ENCODE measurements around the gene CFAP73. TPM values are rescaled to one million over a fixed set of nuclear protein-coding genes. Genes with fewer than 3 reads are reported as not detected.

Gene CFAP73
- total RNA-seq, 2 experiments from 2014 or later, result 1.7 to 1.9 TPM

- Mint-ChIP-seq H3K36me3 (ENCODE audit: low read depth) (no peaks in the 10 kb centered on the region), H3K27me3 (no peaks in the 10 kb centered on the region), H3K9me3 (no peaks in the 10 kb centered on the region), H3K27ac (peak overlapping the region; percentile 68), H3K4me1 (ENCODE audit: low read depth) (peaks cover 18% of the 10 kb centered on the region), H3K4me3 (peak overlapping the region; percentile 66)
- intact Hi-C loops (cut with micrococcal nuclease), result no loop called here
- ATAC-seq (no peak), DNase-seq (no peak)
- TF ChIP-seq CTCF (IDR thresholded peaks at IDR 0.05), result no peak
- CTCF ChIA-PET, result interaction anchor here (0.8 to 3.8 kb wide), 13 partner anchors 10 to 87 kb away, joined by 3 to 21 read pairs (median 5); no protein-coding TSS in a partner anchor
- POLR2A ChIA-PET, result interaction anchor here (0.9 to 2.8 kb wide), 4 partner anchors 11 to 87 kb away, joined by 3 to 12 read pairs (median 4); partner anchors contain the start of genes DTX1 and TPCN1
These were observed 15.0 kb upstream of the CFAP73 start for GRCh38 chr12:113134521-113134951.

- ChIA-PET CTCF (interaction anchor here (1.0 to 3.8 kb wide), 10 partner anchors 9 to 142 kb away, joined by 3 to 21 read pairs (median 4); no protein-coding TSS in a partner anchor), POLR2A (interaction anchor here (0.9 to 2.8 kb wide), 3 partner anchors 10 to 78 kb away, joined by 3 to 12 read pairs (median 4); partner anchors contain the start of gene DTX1)
- peak within 1 kb of the TSS; percentile 66 for H3K4me3 Mint-ChIP-seq
- DNase-seq (peak; percentile 95), ATAC-seq (peak; percentile 91)
- no peaks in the 10 kb centered on the region for H3K36me3 Mint-ChIP-seq (ENCODE audit: low read depth)
- no peaks in the 10 kb centered on the region for H3K9me3 Mint-ChIP-seq
- peaks cover 18% of the 10 kb centered on the region for H3K4me1 Mint-ChIP-seq (ENCODE audit: low read depth)
- intact Hi-C loops (cut with micrococcal nuclease), result no loop called here
- no peaks in the 10 kb centered on the region for H3K27me3 Mint-ChIP-seq
- TF ChIP-seq CTCF (IDR thresholded peaks at IDR 0.05), result peak; percentile 88
- H3K27ac Mint-ChIP-seq, result peak within 1 kb of the TSS; percentile 86
These were observed 14.1 kb upstream of the CFAP73 start, which contains the start of gene RASAL1 for GRCh38 chr12:113135178-113136127. RASAL1 (minus strand) TSS chr12:113135761; CDS start chr12:113135462, 299 bp downstream.

GRCh38 chr12:113136128-113136989 is 13.2 kb upstream of the CFAP73 start:
- DNase-seq (peak; percentile 93), ATAC-seq (peak; percentile 79)
- TF ChIP-seq CTCF (IDR thresholded peaks at IDR 0.05), result no peak
- ChIA-PET POLR2A (interaction anchor here (1.6 to 2.8 kb wide), 2 partner anchors 16 to 37 kb away, joined by 3 to 12 read pairs; no protein-coding TSS in a partner anchor), CTCF (interaction anchor here (0.9 to 3.8 kb wide), 8 partner anchors 15 to 143 kb away, joined by 3 to 21 read pairs (median 4); no protein-coding TSS in a partner anchor)
- Mint-ChIP-seq H3K27me3 (no peaks in the 10 kb centered on the region), H3K36me3 (ENCODE audit: low read depth) (no peaks in the 10 kb centered on the region), H3K9me3 (no peaks in the 10 kb centered on the region), H3K4me1 (ENCODE audit: low read depth) (peaks cover 15% of the 10 kb centered on the region), H3K4me3 (peak overlapping the region; percentile 66), H3K27ac (peak overlapping the region; percentile 86)
- intact Hi-C loops (cut with micrococcal nuclease), result no loop called here

DNA sequence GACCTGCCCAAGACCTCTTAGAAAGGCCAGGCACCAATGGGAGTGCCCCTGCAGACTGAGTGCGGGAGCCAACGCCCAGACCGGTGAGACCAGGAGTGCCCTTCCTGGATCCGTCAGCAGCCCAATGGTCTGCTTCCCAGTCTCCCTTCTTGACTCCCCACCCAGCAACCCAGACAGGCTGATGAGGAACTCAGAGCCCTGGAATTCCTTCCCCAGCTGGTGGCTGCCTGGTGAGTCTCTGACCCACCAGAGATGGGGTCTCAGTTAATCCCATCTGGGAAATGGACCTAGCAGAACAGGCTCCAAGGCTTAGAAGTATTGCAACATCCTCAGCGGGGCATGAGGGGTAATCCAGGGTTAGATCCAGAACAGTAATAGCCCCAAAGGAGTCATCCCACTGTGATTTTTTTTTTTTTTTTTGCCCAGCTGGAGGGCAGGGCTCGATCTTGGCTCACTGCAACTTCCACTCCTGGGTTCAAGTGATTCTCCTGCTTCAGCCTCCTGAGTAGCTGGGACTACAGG is 12.5 kb upstream of the CFAP73 start:
- H3K4me3 Mint-ChIP-seq, result no peak overlapping the region
- DNase-seq (no peak), ATAC-seq (no peak)
- peak overlapping the region; percentile 86 for H3K27ac Mint-ChIP-seq
- peaks cover 20% of the 10 kb centered on the region for H3K4me1 Mint-ChIP-seq (ENCODE audit: low read depth)
- no peaks in the 10 kb centered on the region for H3K36me3 Mint-ChIP-seq (ENCODE audit: low read depth)
- ChIA-PET CTCF (interaction anchor here (0.9 to 3.8 kb wide), 5 partner anchors 14 to 88 kb away, joined by 3 to 16 read pairs (median 6); no protein-coding TSS in a partner anchor), POLR2A (interaction anchor here (1.6 kb wide), 1 partner anchor 38 kb away, joined by 3 read pairs; no protein-coding TSS in a partner anchor)
- intact Hi-C loops (cut with micrococcal nuclease), result no loop called here
- no peaks in the 10 kb centered on the region for H3K27me3 Mint-ChIP-seq
- H3K9me3 Mint-ChIP-seq, result no peaks in the 10 kb centered on the region
- TF ChIP-seq CTCF (IDR thresholded peaks at IDR 0.05), result no peak
